ENCODE measurements around the gene PICK1.

Gene PICK1

DNA sequence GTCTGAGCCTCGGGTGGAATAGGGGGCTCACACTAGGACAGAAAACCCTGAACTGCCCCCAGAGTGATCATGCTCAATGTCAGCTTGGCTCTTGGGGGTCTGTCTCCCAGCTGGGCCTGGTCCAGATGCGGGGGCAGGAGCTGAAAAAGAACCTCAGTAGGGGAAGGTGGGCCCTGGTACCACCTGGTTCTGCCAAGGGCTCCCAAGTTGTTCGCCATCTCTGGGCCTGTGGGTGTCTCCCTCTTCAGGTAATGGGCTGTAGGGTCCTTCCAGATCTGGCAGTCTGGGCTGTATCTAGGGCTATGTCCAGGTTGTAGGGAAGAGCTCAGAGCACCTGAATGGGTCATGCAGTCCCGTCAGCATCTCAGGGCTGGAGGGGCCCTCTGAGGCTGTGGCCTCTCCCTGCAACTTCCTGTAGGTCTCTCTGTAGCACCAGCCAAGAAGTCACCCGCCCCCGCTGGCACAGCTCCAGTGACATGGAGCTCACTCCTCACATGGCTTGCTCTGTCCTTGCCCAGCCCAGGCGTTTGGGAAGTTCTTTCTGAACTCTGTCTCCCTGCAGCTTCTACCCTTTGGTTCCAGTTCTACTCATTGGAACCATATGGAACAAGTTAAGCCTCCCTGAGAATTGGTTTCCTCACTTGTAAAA is 39.8 kb upstream of the PICK1 start:
- Mint-ChIP-seq H3K27ac (peak overlapping the region in 2 of 3 experiments; percentile 5 to 76), H3K9me3 (peaks cover 5% of the 10 kb centered on the region), H3K4me3 (no peak overlapping the region), H3K4me1 (peaks cover 26% of the 10 kb centered on the region), H3K27me3 (ENCODE audit: low read depth) (no peaks in the 10 kb centered on the region), H3K36me3 (ENCODE audit: low read depth) (no peaks in the 10 kb centered on the region)
- TF ChIP-seq, protein P1, sequence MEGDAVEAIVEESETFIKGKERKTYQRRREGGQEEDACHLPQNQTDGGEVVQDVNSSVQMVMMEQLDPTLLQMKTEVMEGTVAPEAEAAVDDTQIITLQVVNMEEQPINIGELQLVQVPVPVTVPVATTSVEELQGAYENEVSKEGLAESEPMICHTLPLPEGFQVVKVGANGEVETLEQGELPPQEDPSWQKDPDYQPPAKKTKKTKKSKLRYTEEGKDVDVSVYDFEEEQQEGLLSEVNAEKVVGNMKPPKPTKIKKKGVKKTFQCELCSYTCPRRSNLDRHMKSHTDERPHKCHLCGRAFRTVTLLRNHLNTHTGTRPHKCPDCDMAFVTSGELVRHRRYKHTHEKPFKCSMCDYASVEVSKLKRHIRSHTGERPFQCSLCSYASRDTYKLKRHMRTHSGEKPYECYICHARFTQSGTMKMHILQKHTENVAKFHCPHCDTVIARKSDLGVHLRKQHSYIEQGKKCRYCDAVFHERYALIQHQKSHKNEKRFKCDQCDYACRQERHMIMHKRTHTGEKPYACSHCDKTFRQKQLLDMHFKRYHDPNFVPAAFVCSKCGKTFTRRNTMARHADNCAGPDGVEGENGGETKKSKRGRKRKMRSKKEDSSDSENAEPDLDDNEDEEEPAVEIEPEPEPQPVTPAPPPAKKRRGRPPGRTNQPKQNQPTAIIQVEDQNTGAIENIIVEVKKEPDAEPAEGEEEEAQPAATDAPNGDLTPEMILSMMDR (IDR thresholded peaks at IDR 0.05; ENCODE audit: unreplicated experiment in 3 of 3): no peak

DNA sequence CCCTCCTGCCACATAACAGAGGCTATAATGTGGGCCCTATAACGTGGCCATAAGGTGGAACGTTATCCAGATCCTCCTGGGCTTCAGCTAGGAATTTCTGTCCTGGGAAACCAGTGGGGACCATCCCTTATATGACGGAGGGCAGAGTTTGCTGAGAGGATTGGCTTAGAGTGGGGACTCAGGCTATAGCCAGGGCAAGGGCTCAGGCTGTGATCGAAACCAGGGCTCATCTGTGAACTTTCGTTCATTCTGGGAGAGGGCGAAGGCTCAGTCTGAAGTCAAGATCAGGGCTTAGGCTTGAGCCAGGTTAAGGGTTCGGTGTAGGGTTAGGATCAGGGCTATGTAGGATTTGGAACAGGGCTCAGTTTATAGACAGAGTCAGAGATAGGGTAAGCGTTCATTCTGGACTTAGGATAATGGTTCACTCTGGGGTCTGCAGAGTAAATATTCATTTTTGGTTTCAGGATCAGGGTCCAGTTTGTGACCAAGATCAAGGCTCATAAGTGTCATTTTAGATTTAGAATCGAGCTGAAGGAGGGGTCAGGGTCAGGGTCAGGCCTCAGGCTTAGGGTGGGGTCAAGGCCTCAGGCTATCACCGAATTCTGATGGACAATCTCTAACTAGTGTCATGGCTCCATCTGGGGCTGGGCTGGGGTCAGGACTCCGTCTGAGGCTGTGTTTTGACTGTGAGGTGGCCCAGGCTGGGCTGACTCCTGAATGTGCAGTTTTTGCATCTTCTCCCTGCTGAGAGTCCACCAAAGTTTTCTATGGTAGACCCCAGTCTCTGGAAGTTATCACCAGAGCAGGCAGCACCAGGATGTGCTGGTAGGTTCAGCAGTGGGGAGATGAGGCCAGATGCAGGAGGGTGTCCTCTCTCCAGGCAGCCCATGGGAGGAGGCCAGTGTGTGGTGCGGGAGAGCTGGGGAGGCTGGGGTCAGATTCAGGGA is 39.0 kb upstream of the PICK1 start:
- TF ChIP-seq, protein P1 (IDR thresholded peaks at IDR 0.05; ENCODE audit: unreplicated experiment in 3 of 3): no peak
- Mint-ChIP-seq H3K36me3 (ENCODE audit: low read depth) (no peaks in the 10 kb centered on the region), H3K9me3 (peaks cover 5% of the 10 kb centered on the region), H3K27me3 (ENCODE audit: low read depth) (no peaks in the 10 kb centered on the region), H3K27ac (peak overlapping the region in 2 of 3 experiments; percentile 5 to 76), H3K4me1 (peaks cover 26% of the 10 kb centered on the region), H3K4me3 (no peak overlapping the region)

DNA sequence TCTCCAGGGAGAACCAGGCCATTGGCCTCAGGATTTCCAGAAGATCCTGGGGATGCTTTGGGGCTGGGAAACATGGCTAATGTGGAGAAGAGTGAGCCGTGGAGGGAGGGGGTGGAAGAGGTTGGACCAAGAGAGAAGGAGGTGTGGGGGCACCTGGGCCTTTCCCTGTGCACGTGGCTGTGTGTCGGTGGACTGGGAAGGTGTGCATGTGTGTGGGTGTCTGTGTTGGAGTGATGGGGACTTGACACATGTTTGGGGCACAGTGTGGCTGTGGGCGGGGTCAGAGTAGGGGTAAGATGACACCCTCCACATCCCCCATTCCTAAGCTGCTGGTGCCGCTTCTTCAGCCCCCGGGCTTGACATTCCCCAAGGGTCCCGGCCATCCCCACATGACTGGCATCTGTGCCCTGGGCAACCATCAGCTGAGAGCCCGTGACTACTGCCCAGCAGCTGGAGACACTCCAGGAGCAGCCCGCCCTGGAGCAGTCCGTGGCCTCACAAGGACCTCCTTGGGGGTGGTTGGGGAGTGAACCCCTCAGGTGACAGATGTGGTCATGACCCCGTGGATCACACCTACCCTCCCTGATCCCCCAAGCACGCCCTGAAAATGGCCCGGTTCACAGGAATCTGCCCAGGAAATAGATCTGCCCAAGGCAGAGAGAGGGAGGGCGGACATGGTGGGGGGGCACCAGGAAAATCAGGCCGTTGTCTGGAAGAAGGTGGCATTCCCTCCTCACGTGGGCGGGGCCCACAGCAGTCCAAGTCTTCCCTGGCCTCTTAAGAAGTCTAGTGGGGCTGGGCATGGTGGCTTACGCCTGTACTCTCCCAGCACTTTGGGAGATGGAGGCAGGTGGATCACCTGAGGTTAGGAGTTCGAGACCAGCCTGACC is 38.0 kb upstream of the PICK1 start:
- Mint-ChIP-seq H3K36me3 (ENCODE audit: low read depth) (no peaks in the 10 kb centered on the region), H3K27me3 (ENCODE audit: low read depth) (no peaks in the 10 kb centered on the region), H3K4me1 (peaks cover 26% of the 10 kb centered on the region), H3K4me3 (no peak overlapping the region), H3K27ac (no peak overlapping the region), H3K9me3 (peaks cover 5% of the 10 kb centered on the region)
- TF ChIP-seq, protein P1 (IDR thresholded peaks at IDR 0.05; ENCODE audit: unreplicated experiment in 3 of 3): no peak

DNA sequence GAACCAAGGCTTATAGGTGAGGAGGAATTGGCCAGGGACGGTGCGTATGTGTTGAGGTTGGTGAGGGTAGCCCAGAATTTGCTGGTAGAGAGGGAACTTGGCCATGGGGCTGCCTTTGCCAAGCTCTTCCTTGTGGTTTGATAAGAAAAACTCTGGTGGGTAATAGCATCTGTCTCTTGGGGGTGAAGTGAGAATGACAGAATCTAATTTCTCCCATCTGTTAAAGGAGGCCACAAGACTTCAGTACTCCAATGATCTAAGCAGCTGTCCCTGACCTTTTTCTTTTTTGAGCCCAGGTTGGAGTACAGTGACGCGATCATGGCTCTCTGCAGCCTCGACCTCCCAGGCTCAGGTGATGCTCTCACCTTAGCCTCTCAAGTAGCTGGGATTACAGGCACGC is 36.0 kb upstream of the PICK1 start:
- H3K27ac Mint-ChIP-seq: peak overlapping the region in 2 of 3 experiments; percentile 22 to 45
- H3K27me3 Mint-ChIP-seq (ENCODE audit: low read depth): no peaks in the 10 kb centered on the region
- no peaks in the 10 kb centered on the region for H3K9me3 Mint-ChIP-seq
- H3K4me3 Mint-ChIP-seq: no peak overlapping the region
- no peaks in the 10 kb centered on the region for H3K36me3 Mint-ChIP-seq (ENCODE audit: low read depth)
- TF ChIP-seq, protein P1 (IDR thresholded peaks at IDR 0.05; ENCODE audit: unreplicated experiment in 3 of 3): no peak
- H3K4me1 Mint-ChIP-seq: peaks cover 32% of the 10 kb centered on the region

DNA sequence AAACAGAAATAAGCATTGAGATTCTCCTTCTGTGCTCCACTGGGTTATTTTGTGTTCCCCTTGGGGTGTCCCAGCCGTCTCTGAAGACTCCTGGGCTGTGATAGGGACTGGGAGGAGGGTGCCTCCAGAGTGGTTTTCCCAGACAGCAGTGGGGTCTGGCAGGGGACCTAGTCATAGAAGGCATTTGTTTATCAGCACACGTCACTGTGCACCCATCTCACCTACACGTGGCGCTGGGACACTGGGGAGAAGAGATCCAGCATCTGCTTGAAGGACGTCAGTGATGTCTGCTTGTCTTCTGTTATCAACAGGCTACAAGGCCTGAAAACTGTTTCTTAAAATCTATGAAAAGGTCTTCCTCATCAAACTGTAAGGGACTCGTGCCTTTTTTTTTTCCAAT is 34.2 kb upstream of the PICK1 start:
- TF ChIP-seq, protein P1 (IDR thresholded peaks at IDR 0.05; ENCODE audit: unreplicated experiment in 3 of 3): no peak
- no peak overlapping the region for H3K4me3 Mint-ChIP-seq
- no peaks in the 10 kb centered on the region for H3K9me3 Mint-ChIP-seq
- peaks cover 31% of the 10 kb centered on the region for H3K4me1 Mint-ChIP-seq
- H3K27me3 Mint-ChIP-seq (ENCODE audit: low read depth): no peaks in the 10 kb centered on the region
- no peaks in the 10 kb centered on the region for H3K36me3 Mint-ChIP-seq (ENCODE audit: low read depth)
- H3K27ac Mint-ChIP-seq: no peak overlapping the region
